Posterior vena cava (tissue), 2 donors: Measurements from ENCODE around the gene HOXB6. TPM values are rescaled to one million over a fixed set of nuclear protein-coding genes. Genes with fewer than 3 reads are reported as not detected.

Experiments
- DNase-seq: peaks from one replicate; pipeline ENCODE4 v3.0.0-alpha.2; 2020; ENCODE audit warnings: low spot score
- intact Hi-C, 2 donors: fragments of 100-400 bp; cut with DNase I; formaldehyde crosslinking; loops; one replicate each; pipeline versions ENCODE4 v1.14.1 to v1.14.2; 2022 to 2023
- long read RNA-seq, 2 donors: library from polyadenylated mRNA; unstranded; transcript quantifications; one replicate each; pipeline ENCODE4 v2.0.0, GENCODE V29; 2020 to 2021
- total RNA-seq, 2 donors: library from RNA; stranded (reverse); fragmentation: NEBNext Ultra II Directional; extraction: Animal tissue kit (Norgen Biotek cat#: 25700); gene quantifications; one replicate each; pipeline ENCODE4 v1.2.1, GENCODE V29; 2021
- donor health status: DM: yes; HTN: yes; CAD: no.
- donor health status: DM: yes; HTN: yes; CAD: no.

Gene HOXB6
- total RNA-seq, result 1 to 10 TPM; 3.9 to 6.7 TPM
- long read RNA-seq, donor 1, partial matches to known transcripts, result 0 of 1 reads
- long read RNA-seq, donor 1, other reads (novel, unspliced or antisense), result 1 of 1 reads
- long read RNA-seq, donor 2, partial matches to known transcripts, result 5 of 5 reads
- long read RNA-seq, donor 2, other reads (novel, unspliced or antisense), result 0 of 5 reads

GRCh38 chr17:48604770-48605329, at the start of gene HOXB6:
Gene HOXB6 (minus strand): TSS chr17:48604986. CDS start chr17:48598150, 6,836 bp downstream.
- DNase-seq, result no peak
- intact Hi-C loops, result no loop called here

DNA sequence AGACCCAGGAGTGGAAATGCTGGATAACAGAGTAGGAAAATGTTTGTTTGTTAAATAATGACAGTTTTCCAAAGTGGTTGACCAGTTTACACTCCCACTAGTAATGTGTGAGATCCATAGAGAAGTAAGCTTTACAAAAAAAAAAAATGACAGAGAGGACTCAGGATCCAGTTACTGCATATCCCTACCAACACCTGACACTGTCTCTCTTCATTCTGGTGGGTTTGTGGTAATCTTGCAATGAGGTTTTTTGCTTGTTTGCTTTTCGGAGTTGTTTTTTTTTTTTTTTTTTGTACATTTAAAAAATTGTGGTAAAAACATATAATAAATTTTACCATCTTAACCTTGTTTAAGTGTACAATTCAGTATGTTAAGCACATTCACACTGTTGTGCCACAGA, 45.0 kb upstream of the HOXB6 start:
- intact Hi-C loops, result no loop called here
- no peak for DNase-seq

DNA sequence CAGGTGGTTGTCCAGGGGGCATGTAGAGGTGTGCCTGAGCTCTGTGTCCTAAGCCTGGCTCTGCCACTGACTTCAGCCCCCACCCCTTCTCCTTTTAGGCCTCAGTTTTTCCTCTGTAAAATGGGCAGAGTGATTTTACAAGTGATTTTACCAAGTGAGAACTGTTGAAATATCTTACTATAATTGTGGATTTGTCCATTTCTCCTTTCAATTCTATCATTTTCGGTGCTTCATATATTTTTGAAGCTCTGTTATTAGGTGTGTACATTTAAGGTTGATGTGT, 43.1 kb upstream of the HOXB6 start:
- no peak for DNase-seq
- intact Hi-C loops, result no loop called here

DNA sequence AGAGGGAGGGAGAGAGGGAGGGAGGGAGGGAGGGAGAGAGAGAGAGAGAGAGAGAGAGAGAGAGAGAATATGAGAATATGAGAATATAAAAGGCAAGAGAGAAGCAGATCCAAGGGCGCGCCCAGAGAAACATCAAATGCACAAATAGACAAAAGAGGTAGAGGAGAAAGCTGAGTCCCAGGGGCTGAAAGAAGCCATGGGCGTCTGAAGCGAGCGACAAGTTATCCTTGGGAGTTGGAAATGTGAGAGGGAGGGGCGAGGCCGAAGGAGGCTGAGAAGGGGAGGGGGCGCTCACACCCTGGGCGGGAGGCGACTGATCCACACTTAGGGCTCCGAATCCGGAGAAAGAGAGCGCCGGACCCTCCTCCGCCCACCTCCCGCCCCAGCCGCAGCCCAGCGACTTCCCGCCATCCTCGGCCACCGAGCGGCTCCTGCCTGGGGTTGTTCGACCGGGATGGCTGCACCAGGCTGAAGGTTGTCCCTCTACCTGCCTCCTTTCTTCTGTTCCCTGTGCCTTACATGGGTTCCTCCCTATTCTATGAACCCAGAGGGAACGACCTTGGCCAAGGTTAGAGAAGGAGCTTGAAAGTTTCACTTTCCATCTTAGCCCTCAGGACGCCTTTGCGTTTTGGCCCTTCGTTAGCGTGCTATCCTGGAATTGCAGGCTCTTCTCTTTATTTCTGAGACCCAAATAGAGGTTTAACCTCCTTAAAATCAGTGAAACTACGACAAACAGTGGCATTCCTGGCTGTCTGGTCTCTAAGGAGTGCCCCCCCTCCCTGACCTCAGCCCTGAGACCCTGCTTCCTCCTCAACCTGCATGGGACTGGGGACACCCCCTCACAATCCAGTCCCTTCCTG, 42.5 kb upstream of the HOXB6 start:
- DNase-seq, result no peak
- intact Hi-C loops, result no loop called here

DNA sequence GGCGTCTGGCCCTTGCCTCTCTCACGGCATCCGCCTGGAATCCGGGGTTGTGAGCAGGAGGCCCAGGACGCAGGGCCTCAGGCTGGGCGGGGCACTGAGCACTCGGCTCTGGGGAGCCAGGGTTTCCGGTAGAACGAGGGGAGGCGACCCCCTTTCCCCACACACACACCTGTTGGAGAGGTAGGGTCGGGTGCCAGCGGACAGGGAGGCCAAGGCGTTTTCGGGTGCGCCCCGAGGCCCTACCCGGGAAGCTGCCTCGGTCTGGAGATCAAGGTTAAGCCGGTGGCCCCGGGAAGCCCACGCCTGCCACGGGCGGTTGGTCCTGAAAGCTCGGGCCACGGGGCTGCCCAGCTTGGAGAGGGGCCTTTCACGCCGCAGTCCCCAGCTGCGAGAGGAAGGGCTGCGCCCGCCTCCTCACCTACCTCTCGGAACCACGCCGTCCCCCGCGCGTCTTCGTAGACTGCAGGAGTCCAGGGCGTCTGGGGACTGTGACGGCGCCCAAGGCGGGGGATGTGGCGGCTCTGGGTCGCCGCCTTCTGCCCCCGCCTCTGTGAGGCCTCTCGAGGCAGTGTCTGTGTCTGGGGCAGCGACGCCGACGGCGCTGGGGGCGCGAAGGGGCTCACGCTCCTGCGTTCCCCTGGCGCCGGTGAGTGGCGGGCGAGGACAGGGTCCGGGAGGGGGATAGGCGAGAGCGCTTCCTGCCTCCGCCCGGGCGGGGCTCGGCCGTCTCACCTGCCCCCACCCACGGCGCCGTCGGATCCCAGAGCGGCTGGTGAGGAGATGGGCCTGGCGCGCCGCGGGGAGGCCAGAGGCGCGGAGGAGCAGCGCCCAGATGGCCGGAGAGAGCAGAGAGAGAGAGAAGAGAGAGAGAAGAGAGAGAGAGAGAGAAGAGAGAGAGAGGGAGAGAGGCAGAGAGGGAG, 41.7 kb upstream of the HOXB6 start:
- DNase-seq, result no peak

DNA sequence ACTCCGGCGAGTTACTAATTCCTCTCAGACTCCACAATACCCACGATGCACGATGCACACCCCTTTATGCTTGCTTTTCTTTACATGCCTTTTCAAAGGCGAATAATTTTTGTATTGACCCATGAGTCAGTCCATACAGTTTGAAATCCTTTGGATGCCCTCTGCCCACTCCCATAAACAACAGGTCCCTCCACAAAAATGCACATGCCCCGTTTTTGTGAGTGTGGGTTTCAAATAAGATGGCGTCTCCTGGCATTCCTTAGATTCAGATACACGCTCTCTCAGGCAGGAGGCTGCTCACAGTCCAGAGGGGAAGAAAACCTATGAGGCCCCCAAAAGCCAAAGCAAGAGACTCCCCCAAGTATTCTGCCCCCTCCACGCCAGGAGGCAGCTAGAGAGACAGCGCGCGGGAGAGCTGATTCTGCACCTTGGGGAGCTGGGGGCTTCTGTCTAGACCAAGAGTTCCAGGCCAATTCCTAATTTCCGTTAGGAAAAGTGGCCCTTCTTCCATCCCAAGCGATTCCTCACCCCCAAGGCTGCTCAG, 40.9 kb upstream of the HOXB6 start:
- no peak for DNase-seq

More for the DNA sequence above, 41.7 kb upstream of the HOXB6 start:
- intact Hi-C loops, result no loop called here

DNA sequence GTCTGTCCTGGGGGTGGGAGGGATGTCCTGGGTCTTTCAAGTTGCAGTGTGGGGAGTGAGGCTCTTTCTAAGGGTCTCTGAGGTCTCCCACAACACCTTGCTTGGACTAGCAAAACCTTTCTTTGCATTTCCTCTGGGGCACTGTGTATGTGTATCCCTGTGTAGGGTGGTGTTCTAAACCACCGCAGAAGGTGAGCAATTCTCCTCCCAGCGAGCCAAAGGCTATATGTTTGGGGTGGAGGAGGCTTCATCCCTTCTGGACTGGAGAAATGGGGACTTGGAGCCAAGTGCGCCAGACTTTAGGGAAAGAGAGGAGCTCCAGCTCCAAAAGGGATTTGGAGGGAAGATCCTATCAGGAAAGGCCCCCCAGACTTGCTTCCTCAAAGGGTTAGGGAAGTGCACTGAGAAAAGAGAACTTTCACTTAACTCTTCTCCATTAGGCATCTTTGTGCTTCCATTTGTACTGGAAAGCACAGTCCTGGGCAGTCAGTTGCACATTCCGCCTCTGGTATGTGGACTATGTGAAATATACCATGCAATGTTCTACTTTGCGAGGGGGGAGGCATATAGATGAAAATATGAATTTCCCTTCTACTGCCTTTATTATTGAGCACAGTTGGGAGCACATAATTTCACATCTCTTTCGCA, 40.2 kb upstream of the HOXB6 start:
- intact Hi-C loops, result no loop called here
- DNase-seq, result no peak

More for the DNA sequence above, 40.9 kb upstream of the HOXB6 start:
- intact Hi-C loops, result no loop called here

DNA sequence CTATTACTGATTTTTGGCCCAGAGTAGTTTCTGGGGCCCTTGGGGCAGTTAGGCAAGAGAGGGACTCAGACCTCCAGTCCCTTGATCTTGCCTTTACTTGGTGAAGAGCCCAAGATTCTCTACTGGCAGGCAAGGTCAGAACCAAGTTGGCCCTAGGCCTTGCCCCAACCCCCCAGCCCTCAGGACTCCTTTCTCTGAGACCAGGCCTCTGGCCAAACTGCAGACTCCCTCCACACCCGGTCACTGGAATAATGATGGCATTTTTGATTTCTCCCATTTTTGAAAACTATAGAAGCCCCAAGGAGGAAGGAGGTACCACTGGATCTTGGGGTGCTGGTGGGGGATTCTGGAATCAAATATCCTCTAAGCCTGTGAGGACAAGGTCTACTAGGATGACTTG, 39.4 kb upstream of the HOXB6 start:
- no peak for DNase-seq
- intact Hi-C loops, result no loop called here

GRCh38 chr17:48643697-48644012, 38.9 kb upstream of the HOXB6 start:
- DNase-seq, result no peak

GRCh38 chr17:48642843-48643696, 38.3 kb upstream of the HOXB6 start:
- no peak for DNase-seq

More at GRCh38 chr17:48643697-48644012, 38.9 kb upstream of the HOXB6 start:
- intact Hi-C loops, result no loop called here

DNA sequence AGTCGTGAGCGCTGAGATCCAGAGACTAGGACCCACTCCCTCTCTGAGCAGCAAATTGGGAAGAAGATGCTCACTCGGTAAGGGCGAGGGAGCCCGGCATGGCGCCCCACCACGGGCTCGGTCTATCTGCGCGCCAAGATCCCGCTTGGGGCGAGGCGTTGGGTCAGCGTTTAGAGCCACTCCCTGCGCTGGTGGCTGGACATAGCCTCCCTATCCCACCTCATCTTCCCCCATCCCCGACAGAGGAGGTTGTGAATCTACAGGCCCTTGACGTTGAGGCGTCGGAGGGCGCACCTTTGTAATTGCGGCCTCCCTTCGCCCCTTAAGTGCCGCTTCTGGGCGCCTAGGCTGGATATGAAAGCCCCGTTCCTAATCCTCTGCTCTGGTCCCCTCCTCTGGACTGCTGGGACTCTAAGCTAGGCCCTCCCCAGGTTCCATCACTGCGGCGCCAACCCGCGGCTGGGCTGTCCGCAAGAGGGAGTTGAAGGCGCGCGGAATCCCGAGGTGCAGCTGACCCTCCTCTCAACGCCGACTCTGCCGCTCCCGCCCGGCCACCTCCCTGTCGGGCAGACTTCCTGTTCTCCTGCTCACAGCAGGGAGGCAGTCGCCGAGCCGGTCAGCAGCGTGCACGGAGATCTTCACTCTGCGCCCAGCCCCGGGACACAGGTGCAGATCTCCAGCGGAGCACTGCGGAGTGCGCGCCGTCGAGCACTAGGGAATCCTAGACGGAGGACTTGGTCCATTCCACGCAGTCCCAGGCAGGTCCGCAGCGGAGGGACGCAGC, 37.5 kb upstream of the HOXB6 start:
- intact Hi-C loops, result no loop called here
- DNase-seq, result no peak

More at GRCh38 chr17:48642843-48643696, 38.3 kb upstream of the HOXB6 start:
- intact Hi-C loops, result no loop called here

DNA sequence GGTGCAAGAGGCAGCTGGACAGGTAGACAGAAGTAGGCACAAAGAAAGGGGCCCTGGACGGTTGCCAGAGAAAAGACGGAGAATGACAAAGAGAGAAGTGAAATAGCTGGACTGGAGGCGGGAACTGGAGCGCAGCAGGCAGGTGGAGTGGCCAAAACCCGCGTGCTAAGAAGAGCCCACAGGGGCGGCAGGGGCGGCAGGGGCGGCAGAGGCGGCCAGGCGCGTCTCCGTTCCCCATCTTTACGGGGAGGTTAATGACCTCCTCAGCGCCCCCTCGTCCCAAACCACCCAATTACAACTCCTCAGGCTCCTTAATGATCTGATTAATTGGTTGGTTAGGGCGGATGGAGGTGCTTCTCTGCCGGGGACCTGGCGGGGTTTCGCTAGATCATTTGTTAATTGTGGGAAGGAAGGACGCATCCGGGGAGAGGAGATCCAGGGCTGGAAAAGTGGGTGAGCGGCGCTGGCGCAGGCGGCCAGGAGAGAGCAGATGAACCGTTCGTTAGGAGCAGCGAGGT, 36.8 kb upstream of the HOXB6 start:
- intact Hi-C loops, result no loop called here
- DNase-seq, result no peak

DNA sequence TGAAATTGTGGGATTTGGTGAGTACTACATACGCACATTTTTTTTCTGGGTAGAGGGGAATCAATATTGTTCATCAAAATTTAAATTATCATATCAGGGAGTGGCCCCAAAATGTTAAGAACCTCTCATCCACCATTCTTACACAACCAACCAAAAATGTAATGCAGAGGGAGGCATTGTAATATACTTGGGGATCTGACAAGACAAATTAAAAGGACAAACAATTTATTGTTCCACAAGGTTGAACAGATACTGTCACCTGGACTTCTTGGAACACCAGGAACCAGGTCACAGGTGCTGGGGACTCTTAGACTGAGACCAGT, 36.0 kb upstream of the HOXB6 start:
- intact Hi-C loops, result no loop called here

DNA sequence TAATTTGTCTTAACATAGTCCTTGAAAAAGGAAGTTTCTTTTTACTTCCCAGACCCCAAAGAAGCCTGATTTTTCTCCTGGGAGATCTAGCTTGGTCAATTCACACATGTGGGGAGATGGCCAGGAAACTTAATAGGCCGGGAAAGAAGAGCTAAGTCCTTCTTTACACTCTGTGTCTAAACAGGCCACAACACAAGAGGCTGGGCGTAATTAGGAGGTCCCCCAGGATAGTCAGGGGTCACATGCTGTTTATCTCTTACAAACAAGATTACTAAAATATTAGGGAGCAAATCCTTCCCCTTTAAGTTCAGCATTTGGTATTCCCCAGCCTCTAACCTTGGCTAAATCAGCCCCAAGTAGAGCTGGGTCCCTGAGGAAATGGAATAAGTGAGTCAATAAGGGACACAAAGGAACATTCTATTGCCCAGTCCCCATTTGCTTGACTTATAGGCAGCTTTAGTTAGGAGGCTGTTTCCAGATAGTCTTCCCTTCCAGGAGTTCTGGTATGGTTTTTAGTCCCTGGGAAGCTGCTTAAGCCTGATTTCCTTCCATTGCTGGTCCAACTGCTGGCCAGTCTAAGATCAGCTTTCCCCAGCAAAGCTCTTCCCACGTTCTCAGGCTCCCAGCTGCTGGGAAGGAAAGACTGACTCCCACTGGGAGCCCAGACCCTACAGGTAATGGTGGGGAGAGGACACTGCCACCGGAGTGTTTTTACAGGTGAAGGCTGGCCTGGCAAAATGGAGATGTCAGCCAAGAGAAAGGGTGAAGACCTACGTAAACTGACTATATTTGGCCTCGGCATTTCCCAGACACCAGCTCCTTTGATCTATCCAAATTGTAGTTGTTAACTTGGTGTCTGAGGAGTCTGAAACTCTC, 35.4 kb upstream of the HOXB6 start:
- no peak for DNase-seq
- intact Hi-C loops, result no loop called here

More for the DNA sequence above, 36.0 kb upstream of the HOXB6 start:
- DNase-seq, result no peak

- peak; percentile 58 for DNase-seq
- intact Hi-C loops, result no loop called here
Measured at GRCh38 chr17:48639136-48639535, 34.4 kb upstream of the HOXB6 start.
